HepG2 (cell line): Measurements from ENCODE around the gene PFKL. TPM values are rescaled to one million over a fixed set of nuclear protein-coding genes. Genes with fewer than 3 reads are reported as not detected.
A peak's percentile ranks its signal among the peaks of the same experiment; 100 is the strongest.

ENCODE experiments used
- ATAC-seq: fragments of 200-7000 bp; cut with Tn5 transposase; 3 replicates; pipeline ENCODE4 v1.9.1; 2020; ENCODE audit warnings: mild to moderate bottlenecking, moderate library complexity
- BruUV-seq: library from RNA; stranded (reverse); fragments of 400-500 nt; replicated peaks from 2 replicates; lab custom pipeline; 2021; lab: Mats Ljungman, UMichigan
- CTCF ChIA-PET: fragments of 300-600 bp; formaldehyde crosslinking; extraction: SDS; loops from one replicate; lab custom pipeline; 2021; ENCODE audit warnings: low total read pairs, inconsistent platforms, low intra/inter-chr PET ratio; lab: Yijun Ruan, JAX
- POLR2A ChIA-PET: fragments of 350-600 bp; sonication (Branson Sonifier 250); formaldehyde crosslinking; loops from one replicate; lab custom pipeline; 2020; ENCODE audit warnings: antibody characterized with exemption, inconsistent platforms; lab: Yijun Ruan, JAX
- DNase-seq: peaks from one replicate; pipeline ENCODE4 v3.0.0-alpha.2; 2015; ENCODE audit warnings: low spot score
- FAIRE-seq: peaks from 3 replicates; lab custom pipeline; 2011; peaks lifted over from hg19 to GRCh38; lab: Jason Lieb, UNC
- H2AFZ ChIP-seq: one replicate; pipeline ENCODE4 v1.6.1; 2011; ENCODE audit warnings: low read length, inconsistent platforms
- H3K27ac ChIP-seq: fragments of 300-600 bp; 3 replicates; pipeline ENCODE4 v1.8.0; 2011; ENCODE audit warnings: mixed run types, mild to moderate bottlenecking, mixed read lengths, low read length, inconsistent platforms; ENCODE audit not compliant: insufficient read depth; ENCODE audit errors: extremely low read length
- H3K27me3 ChIP-seq, 2 experiments: fragments of 200-600 bp in 1 of 2; 2 replicates in 1 of 2; 3 replicates in 1 of 2; pipeline versions ENCODE4 v1.6.0 to v1.8.0; 2011; ENCODE audit warnings: low read length in 2 of 2, mild to moderate bottlenecking in 2 of 2, moderate library complexity in 2 of 2, inconsistent platforms in 1 of 2; ENCODE audit not compliant: insufficient read depth in 2 of 2, control insufficient read depth in 1 of 2
- H3K36me3 ChIP-seq, 2 experiments: fragments of 200-600 bp in 1 of 2; replicated peaks in 1 of 2; 2 replicates in 1 of 2; 3 replicates in 1 of 2; pipeline versions ENCODE4 v1.5.1 to v1.8.0; 2011; ENCODE audit warnings: low read length in 2 of 2, inconsistent platforms in 1 of 2; ENCODE audit not compliant: insufficient read depth in 2 of 2, control insufficient read depth in 1 of 2
- H3K4me1 ChIP-seq: 2 replicates; pipeline ENCODE4 v1.5.1; 2012; ENCODE audit warnings: low read length, inconsistent platforms; ENCODE audit not compliant: insufficient read depth
- H3K4me2 ChIP-seq: 2 replicates; pipeline ENCODE4 v1.6.0; 2011; ENCODE audit warnings: low read depth, low read length, inconsistent platforms
- H3K4me3 ChIP-seq, 3 experiments: fragments of 200-600 bp in 1 of 3; sonication (generic), shearing (Covaris generic) in 1 of 3; replicated peaks in 1 of 3; 2 replicates each; pipeline ENCODE4 v1.5.1; 2011 to 2016; ENCODE audit warnings: low read length in 3 of 3, inconsistent platforms in 2 of 3, low read depth in 2 of 3, mild to moderate bottlenecking in 2 of 3, control low read depth in 1 of 3, mixed read lengths in 1 of 3; ENCODE audit not compliant: insufficient read depth in 1 of 3
- H3K79me2 ChIP-seq: one replicate; pipeline ENCODE4 v1.6.1; 2011; ENCODE audit warnings: low read length, inconsistent platforms; ENCODE audit not compliant: insufficient read depth
- H3K9ac ChIP-seq: 2 replicates; pipeline ENCODE4 v1.6.0; 2011; ENCODE audit warnings: mild to moderate bottlenecking, low read depth, low read length, inconsistent platforms; ENCODE audit not compliant: insufficient read depth
- H3K9me3 ChIP-seq: 2 replicates; pipeline ENCODE4 v1.5.1; 2012; ENCODE audit warnings: mild to moderate bottlenecking, low read length
- H4K20me1 ChIP-seq: 2 replicates; pipeline ENCODE4 v1.6.0; 2011; ENCODE audit warnings: inconsistent platforms, mild to moderate bottlenecking, low read length, moderate library complexity; ENCODE audit not compliant: insufficient read depth
- KDM2A ChIP-seq: sonication (generic); formaldehyde crosslinking; IDR thresholded peaks from 2 replicates; pipeline ENCODE4 v1.4.0; 2020; ENCODE audit warnings: low read depth, missing genetic modification reagents, borderline replicate concordance
- KLF9 ChIP-seq: IDR thresholded peaks from 2 replicates; pipeline ENCODE4 v1.6.1; 2016; ENCODE audit warnings: low read depth
- SAFB2 ChIP-seq: sonication (generic); formaldehyde crosslinking; IDR thresholded peaks from 2 replicates; pipeline ENCODE4 v1.5.1; 2020; ENCODE audit warnings: missing genetic modification reagents, low read depth, mild to moderate bottlenecking, borderline replicate concordance
- ZC3H13 ChIP-seq: sonication (generic); formaldehyde crosslinking; IDR thresholded peaks from 2 replicates; pipeline ENCODE4 v1.8.1; 2023; ENCODE audit warnings: mild to moderate bottlenecking, missing genetic modification reagents, moderate library complexity
- ZSCAN25 ChIP-seq: sonication (generic); formaldehyde crosslinking; IDR thresholded peaks from 2 replicates; pipeline ENCODE4 v1.8.0; 2022; ENCODE audit warnings: mild to moderate bottlenecking, missing genetic modification reagents
- WGBS: methylation state at CpG from one replicate; pipeline ENCODE4 v1.1.6; 2017; ENCODE audit warnings: low lambda C conversion rate; 5-methylcytosine and 5-hydroxymethylcytosine counted together
- in situ Hi-C: cut with HindIII; loops from 2 replicates; pipeline ENCODE4 v1.10.0; 2017; ENCODE audit warnings: low pct_unique_long_range_greater_than_20kb; ENCODE audit not compliant: extremely low pct_ligation_motif_present
- intact Hi-C: fragments of 100-400 bp; cut with micrococcal nuclease; formaldehyde crosslinking; loops from one replicate; pipeline ENCODE4 v1.10.0; 2022; ENCODE audit not compliant: unreplicated experiment
- polyA plus RNA-seq, 8 experiments: library from polyadenylated mRNA; depleted of rRNA in 3 of 8; stranded (reverse) in 7 of 8; unstranded in 1 of 8; fragments of >200 nt; fragmentation: Illumina TruSeq in 4 of 8; extraction: Trizol in 4 of 8; gene quantifications; 2 replicates each; pipeline versions ENCODE4 v1.2.1 to v1.2.3, GENCODE V29; 2011 to 2016; ENCODE audit warnings: low read depth in 4 of 8, missing spikeins in 1 of 8, mixed read lengths in 1 of 8; ENCODE audit not compliant: insufficient read depth in 1 of 8
- total RNA-seq, 5 experiments: library from RNA; depleted of rRNA; stranded (reverse); fragments of >200 nt; fragmentation: Illumina TruSeq; extraction: Trizol; gene quantifications; 2 replicates each; pipeline ENCODE4 v1.2.3, GENCODE V29; 2016; ENCODE audit warnings: low read depth in 1 of 5
- TF ChIP-seq, protein P1 (sequence below): sonication (generic); formaldehyde crosslinking; IDR thresholded peaks from 2 replicates; pipeline ENCODE4 v1.5.1; 2020; ENCODE audit warnings: mild to moderate bottlenecking, missing genetic modification reagents, moderate library complexity
- TF ChIP-seq, protein P2 (sequence below): sonication (generic); formaldehyde crosslinking; IDR thresholded peaks from 2 replicates; pipeline ENCODE4 v1.8.0; 2022; ENCODE audit warnings: missing genetic modification reagents, mild to moderate bottlenecking, borderline replicate concordance
- TF ChIP-seq, protein P3 (sequence below): sonication (generic); formaldehyde crosslinking; IDR thresholded peaks from 2 replicates; pipeline ENCODE4 v1.4.0; 2020; ENCODE audit warnings: mild to moderate bottlenecking, missing genetic modification reagents
- TF ChIP-seq, protein P4 (sequence below): sonication (generic); formaldehyde crosslinking; IDR thresholded peaks from 2 replicates; pipeline ENCODE4 v1.5.0; 2020; ENCODE audit warnings: missing genetic modification reagents, mild to moderate bottlenecking, borderline replicate concordance
- TF ChIP-seq, protein P5 (sequence below): sonication (generic); formaldehyde crosslinking; conservative IDR thresholded peaks from 2 replicates; pipeline ENCODE4 v1.8.0; 2022; ENCODE audit warnings: mild to moderate bottlenecking, moderate library complexity, missing genetic modification reagents

PFKL gene
- total and polyA plus RNA-seq, 2 of the 13 experiments (the other 11 are each of a cell fraction or from before 2014, with no cell fraction given), result 92.8 to 106 TPM

DNA sequence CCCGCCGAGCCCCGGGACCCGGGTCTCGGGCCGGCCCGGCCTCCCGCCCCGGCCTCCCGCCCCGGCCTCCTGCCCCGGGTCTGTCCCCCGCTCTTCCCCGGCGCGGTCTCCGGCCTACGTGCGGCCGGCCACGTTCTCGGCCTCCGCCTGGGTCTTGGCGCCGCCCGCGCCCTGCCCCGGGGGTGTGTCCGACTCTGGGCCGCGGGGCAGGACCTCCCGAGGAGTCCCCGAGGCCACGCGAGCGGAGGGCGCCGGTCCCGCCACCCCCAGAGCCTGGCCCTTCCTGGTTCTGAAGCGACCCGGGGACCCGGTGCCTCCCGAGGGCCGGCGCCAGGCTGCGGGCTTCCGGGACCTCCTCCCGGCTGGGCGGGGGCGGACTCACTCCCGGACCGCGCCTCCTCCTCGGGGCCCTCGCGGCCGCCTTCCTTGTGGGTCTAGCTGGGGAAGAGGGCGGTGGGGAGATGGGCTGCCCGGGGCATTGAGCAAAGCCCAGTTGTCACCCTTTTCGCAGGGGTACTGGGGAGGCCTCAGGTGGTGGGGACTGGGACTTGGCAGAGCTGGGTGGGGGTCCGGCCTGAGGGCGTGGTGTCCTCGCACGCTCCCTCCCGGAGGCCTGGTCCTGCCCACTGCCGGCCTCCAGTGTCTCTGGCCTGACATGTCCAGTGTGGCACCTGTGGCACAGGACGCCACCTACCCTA lies 558 bp downstream of the PFKL start:
- WGBS, result no CpG with 5 or more reads among the region's 67 CpGs
- Histone ChIP-seq H3K27ac (peak overlapping the region; percentile 87), H2AFZ (no peak overlapping the region), H3K79me2 (peaks cover 27% of the 10 kb centered on the region), H3K4me1 (peaks cover 75% of the 10 kb centered on the region), H3K4me3 (peak overlapping the region; percentile 66 to 80 (median 75)), H3K27me3 (peaks cover 3 to 19% of the 10 kb centered on the region in 2 experiments), H3K4me2 (peak overlapping the region; percentile 97), H4K20me1 (peaks cover 13% of the 10 kb centered on the region; the same call in 1 of the 2 replicates), H3K9me3 (no peaks in the 10 kb centered on the region), H3K9ac (peak overlapping the region; percentile 88), H3K36me3 (no peaks in the 10 kb centered on the region)
- FAIRE-seq (no peak), ATAC-seq (peak; percentile 29), DNase-seq (peak; percentile 29)
- in situ Hi-C loops (loop anchor here (5.0 kb wide), 1 partner anchor 37 kb away; the partner anchor contains the start of gene CFAP410), intact Hi-C loops (loop anchor here (10.0 kb wide), 1 partner anchor 184 kb away; no protein-coding TSS in a partner anchor)
- CTCF ChIA-PET, result no interaction called here
- no TSS peak for BruUV-seq
- POLR2A ChIA-PET, result interaction anchor here (1.0 to 4.2 kb wide), 3 partner anchors 28 to 205 kb away, joined by 3 to 23 read pairs (median 6); no protein-coding TSS in a partner anchor
- TF ChIP-seq, protein P1, sequence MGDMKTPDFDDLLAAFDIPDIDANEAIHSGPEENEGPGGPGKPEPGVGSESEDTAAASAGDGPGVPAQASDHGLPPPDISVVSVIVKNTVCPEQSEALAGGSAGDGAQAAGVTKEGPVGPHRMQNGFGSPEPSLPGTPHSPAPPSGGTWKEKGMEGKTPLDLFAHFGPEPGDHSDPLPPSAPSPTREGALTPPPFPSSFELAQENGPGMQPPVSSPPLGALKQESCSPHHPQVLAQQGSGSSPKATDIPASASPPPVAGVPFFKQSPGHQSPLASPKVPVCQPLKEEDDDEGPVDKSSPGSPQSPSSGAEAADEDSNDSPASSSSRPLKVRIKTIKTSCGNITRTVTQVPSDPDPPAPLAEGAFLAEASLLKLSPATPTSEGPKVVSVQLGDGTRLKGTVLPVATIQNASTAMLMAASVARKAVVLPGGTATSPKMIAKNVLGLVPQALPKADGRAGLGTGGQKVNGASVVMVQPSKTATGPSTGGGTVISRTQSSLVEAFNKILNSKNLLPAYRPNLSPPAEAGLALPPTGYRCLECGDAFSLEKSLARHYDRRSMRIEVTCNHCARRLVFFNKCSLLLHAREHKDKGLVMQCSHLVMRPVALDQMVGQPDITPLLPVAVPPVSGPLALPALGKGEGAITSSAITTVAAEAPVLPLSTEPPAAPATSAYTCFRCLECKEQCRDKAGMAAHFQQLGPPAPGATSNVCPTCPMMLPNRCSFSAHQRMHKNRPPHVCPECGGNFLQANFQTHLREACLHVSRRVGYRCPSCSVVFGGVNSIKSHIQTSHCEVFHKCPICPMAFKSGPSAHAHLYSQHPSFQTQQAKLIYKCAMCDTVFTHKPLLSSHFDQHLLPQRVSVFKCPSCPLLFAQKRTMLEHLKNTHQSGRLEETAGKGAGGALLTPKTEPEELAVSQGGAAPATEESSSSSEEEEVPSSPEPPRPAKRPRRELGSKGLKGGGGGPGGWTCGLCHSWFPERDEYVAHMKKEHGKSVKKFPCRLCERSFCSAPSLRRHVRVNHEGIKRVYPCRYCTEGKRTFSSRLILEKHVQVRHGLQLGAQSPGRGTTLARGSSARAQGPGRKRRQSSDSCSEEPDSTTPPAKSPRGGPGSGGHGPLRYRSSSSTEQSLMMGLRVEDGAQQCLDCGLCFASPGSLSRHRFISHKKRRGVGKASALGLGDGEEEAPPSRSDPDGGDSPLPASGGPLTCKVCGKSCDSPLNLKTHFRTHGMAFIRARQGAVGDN (CRISPR knock-in tag), result peak; percentile 81
- no peak for TF ChIP-seq KLF9 (CRISPR knock-in tag)
- TF ChIP-seq KDM2A (CRISPR knock-in tag), result peak; percentile 32; the same call in 1 of the 2 replicates
- TF ChIP-seq, protein P2, sequence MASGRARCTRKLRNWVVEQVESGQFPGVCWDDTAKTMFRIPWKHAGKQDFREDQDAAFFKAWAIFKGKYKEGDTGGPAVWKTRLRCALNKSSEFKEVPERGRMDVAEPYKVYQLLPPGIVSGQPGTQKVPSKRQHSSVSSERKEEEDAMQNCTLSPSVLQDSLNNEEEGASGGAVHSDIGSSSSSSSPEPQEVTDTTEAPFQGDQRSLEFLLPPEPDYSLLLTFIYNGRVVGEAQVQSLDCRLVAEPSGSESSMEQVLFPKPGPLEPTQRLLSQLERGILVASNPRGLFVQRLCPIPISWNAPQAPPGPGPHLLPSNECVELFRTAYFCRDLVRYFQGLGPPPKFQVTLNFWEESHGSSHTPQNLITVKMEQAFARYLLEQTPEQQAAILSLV (CRISPR knock-in tag), result peak; percentile 84; the same call in 1 of the 2 replicates
- TF ChIP-seq SAFB2 (CRISPR knock-in tag), result peak; percentile 35; the same call in 1 of the 2 replicates
- TF ChIP-seq ZSCAN25, result 0 out of 2 replicates have a peak, but pooled peaks have one; percentile 46
- TF ChIP-seq, protein P3, sequence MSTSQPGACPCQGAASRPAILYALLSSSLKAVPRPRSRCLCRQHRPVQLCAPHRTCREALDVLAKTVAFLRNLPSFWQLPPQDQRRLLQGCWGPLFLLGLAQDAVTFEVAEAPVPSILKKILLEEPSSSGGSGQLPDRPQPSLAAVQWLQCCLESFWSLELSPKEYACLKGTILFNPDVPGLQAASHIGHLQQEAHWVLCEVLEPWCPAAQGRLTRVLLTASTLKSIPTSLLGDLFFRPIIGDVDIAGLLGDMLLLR (CRISPR knock-in tag), result 0 out of 2 replicates have a peak, but pooled peaks have one; percentile 57
- TF ChIP-seq, protein P4, sequence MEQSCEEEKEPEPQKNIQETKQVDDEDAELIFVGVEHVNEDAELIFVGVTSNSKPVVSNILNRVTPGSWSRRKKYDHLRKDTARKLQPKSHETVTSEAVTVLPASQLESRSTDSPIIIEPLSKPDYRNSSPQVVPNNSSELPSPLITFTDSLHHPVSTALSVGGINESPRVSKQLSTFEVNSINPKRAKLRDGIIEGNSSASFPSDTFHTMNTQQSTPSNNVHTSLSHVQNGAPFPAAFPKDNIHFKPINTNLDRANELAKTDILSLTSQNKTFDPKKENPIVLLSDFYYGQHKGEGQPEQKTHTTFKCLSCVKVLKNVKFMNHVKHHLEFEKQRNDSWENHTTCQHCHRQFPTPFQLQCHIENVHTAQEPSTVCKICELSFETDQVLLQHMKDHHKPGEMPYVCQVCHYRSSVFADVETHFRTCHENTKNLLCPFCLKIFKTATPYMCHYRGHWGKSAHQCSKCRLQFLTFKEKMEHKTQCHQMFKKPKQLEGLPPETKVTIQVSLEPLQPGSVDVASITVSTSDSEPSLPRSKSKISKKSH (CRISPR knock-in tag), result no peak
- no peak for TF ChIP-seq ZC3H13
- TF ChIP-seq, protein P5, sequence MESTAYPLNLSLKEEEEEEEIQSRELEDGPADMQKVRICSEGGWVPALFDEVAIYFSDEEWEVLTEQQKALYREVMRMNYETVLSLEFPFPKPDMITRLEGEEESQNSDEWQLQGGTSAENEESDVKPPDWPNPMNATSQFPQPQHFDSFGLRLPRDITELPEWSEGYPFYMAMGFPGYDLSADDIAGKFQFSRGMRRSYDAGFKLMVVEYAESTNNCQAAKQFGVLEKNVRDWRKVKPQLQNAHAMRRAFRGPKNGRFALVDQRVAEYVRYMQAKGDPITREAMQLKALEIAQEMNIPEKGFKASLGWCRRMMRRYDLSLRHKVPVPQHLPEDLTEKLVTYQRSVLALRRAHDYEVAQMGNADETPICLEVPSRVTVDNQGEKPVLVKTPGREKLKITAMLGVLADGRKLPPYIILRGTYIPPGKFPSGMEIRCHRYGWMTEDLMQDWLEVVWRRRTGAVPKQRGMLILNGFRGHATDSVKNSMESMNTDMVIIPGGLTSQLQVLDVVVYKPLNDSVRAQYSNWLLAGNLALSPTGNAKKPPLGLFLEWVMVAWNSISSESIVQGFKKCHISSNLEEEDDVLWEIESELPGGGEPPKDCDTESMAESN (CRISPR knock-in tag), result no peak
